ENCODE measurements around the gene RALGPS1. TPM values are rescaled to one million over a fixed set of nuclear protein-coding genes. Genes with fewer than 3 reads are reported as not detected.

RALGPS1 gene
- total RNA-seq, 4 donors from 2014 or later = 4.7 to 18.1 (median 5.0) TPM

DNA sequence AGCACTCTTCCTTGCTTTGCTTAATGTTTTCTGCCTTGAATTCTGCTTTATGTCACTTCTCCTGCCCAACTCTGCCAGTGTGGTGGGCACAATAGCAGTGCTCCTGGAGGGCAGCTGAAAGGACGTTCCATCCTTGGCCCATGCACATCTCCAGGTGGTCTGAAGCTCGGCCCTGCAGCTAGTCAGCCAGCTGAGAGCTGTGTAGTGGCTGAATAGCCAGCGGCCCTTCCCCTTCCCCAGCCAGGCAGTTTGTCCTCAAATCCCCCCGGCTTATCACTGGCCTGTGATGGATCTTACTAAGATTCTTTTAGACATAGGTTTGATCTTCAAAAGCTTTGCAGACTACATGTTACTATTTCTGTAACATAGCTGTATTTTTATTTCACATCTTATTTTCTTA is 250.5 kb downstream of the RALGPS1 start:
- TF ChIP-seq, protein P1, sequence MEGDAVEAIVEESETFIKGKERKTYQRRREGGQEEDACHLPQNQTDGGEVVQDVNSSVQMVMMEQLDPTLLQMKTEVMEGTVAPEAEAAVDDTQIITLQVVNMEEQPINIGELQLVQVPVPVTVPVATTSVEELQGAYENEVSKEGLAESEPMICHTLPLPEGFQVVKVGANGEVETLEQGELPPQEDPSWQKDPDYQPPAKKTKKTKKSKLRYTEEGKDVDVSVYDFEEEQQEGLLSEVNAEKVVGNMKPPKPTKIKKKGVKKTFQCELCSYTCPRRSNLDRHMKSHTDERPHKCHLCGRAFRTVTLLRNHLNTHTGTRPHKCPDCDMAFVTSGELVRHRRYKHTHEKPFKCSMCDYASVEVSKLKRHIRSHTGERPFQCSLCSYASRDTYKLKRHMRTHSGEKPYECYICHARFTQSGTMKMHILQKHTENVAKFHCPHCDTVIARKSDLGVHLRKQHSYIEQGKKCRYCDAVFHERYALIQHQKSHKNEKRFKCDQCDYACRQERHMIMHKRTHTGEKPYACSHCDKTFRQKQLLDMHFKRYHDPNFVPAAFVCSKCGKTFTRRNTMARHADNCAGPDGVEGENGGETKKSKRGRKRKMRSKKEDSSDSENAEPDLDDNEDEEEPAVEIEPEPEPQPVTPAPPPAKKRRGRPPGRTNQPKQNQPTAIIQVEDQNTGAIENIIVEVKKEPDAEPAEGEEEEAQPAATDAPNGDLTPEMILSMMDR (IDR thresholded peaks at IDR 0.05; ENCODE audit: low read depth) = no peak

DNA sequence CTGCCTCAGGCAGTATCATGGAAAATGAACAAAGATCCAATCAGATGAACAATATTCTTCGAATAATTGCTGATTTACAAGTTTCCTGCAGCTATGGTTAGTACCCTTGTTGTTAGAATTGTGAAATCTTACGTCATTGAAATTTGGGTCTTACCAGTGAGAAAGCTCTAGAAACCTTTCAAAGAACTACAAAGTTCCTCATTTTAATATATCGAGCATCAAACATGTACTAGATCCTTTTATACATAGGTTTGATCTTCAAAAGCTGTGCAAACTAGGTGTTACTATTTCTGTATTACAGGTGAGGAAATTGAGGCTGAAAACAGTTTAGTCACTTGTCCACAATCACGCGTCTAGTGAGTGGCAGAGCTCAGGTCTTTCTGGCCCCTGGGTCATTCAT is 251.5 kb downstream of the RALGPS1 start:
- TF ChIP-seq, protein P1 (IDR thresholded peaks at IDR 0.05; ENCODE audit: low read depth) = no peak

- TF ChIP-seq, protein P1 (IDR thresholded peaks at IDR 0.05; ENCODE audit: low read depth) = no peak
Measured at GRCh38 chr9:127166651-127167524, 252.3 kb downstream of the RALGPS1 start.

DNA sequence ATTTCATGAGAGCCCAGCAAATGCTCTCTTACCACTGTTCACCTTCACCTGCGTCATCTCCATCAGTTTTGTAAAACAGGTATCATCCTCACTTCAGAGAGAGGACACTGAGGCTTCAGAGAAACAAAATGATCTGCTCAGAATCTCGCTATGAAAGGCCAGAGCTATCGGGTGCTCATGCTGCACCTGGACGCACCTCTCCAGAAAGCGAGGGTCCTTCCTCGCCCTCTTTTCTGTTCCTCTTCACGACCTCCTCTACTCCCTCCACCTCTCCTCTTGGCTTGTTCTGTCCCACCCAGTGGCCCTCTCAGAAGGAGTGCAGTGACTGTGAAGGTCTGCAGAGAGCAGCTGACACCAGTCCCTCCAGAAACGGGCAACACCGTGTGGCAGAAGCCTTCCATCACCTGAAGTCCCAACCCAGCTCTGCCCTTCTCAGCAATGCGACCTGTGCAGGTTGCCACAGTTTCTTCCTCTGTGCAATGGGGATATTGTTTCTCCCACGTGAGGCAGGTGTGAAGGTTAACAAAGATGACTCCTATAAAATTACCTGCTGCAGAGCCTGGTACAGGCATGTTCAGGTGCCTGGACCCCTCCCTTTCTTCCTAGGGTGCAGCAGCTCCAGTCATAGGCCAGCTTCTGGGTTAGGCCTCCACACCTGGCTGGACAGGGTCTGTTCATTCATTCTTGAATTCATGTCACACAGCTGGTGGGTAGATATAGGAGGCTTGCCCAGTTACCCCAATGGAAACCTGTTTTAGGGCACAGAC is 253.2 kb downstream of the RALGPS1 start:
- TF ChIP-seq, protein P1 (IDR thresholded peaks at IDR 0.05; ENCODE audit: low read depth) = no peak

GRCh38 chr9:127168756-127169574 is 254.4 kb downstream of the RALGPS1 start:
- TF ChIP-seq, protein P1 (IDR thresholded peaks at IDR 0.05; ENCODE audit: low read depth) = no peak

- TF ChIP-seq, protein P1 (IDR thresholded peaks at IDR 0.05; ENCODE audit: low read depth) = no peak
Measured at GRCh38 chr9:127169575-127169883, 254.9 kb downstream of the RALGPS1 start.

All from subcutaneous adipose tissue (tissue), 4 donors.